Measurements from ENCODE around the gene PLXNC1.

The PLXNC1 gene

GRCh38 chr12:94135896-94136295, 12.5 kb upstream of the PLXNC1 start:
- DNase-seq = no peak

DNA sequence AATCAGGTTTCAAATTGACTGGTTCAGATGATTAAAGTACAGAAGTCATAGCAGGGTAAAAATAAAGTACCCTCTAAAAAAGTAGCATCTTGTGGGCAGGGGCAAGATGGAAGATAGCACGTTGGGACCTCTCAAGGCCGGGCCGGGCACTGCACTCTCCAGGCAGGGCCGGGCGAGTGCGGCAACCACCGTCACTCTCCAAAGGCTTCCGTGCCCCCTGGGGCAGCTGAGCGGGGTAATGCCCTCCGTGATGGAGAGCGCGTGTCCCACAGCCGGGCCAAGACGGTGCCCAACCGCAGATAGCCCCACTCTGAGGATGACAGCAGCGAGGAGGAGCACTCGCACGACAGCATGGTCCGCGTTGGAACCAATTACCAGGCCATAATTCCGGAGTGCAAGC, 8.6 kb upstream of the PLXNC1 start:
- no peak for DNase-seq

DNA sequence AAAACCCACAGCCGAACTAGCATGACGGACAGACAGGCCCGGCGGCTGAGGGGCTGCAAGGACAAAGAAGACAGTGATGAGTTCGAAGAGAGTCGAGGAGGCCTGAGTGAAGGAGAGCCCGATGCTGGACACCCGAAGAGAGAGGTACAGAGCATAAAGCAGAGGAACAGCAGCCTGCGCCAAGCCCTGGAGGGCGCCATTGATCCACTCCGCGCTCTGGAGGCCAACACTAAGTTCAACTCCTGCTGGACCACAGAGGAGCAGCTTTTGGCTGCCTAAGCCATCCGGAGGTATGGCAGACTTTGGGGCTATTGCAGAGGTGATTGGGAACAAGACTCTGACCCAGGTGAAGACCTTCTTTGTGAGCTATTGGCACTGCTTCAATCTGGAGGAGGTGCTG, 7.8 kb upstream of the PLXNC1 start:
- DNase-seq = no peak

GRCh38 chr12:94141004-94141764, 7.2 kb upstream of the PLXNC1 start:
- no peak for DNase-seq

DNA sequence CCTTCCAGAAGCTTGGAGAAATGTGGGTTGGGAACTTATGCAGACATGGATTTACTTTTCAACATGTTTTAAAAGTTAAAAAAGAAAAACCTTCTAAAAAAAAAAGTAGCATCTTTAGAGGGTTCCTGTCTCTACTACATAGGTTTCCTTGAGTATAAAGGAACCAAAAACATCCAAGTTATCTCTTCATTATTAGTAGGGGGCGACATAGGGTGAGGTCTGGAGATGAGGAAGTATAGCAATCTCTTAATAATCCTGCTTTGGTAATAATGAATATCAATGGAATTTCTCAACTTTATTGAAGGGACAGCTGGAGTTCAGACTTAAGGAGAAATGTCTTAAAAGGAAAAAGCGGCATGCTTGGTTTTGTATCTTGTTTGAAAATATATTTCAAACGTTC, 6.5 kb upstream of the PLXNC1 start:
- DNase-seq = no peak

GRCh38 chr12:94143438-94143837, 4.9 kb upstream of the PLXNC1 start:
- no peak for DNase-seq

- DNase-seq = no peak
Measured at GRCh38 chr12:94143951-94144350, 4.4 kb upstream of the PLXNC1 start.

DNA sequence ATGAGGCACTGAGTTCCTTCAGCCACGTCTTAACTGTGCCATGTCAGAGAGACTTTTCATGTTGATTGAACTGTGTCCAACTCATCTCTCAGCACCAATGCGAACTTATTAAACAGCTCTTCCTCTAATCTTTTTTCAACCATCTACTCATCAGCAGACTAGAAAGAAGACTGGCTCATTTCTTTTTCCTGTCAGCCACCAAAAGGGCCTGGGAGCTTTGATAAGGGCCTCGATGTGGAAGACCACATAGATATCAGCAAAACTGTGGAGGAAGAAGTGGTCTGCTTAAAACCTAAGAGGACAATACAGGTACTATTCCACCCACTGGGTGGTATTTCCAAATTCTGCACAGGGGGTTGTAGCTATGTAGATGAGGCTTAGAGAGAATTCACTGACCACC, 3.6 kb upstream of the PLXNC1 start:
- DNase-seq = no peak

DNA sequence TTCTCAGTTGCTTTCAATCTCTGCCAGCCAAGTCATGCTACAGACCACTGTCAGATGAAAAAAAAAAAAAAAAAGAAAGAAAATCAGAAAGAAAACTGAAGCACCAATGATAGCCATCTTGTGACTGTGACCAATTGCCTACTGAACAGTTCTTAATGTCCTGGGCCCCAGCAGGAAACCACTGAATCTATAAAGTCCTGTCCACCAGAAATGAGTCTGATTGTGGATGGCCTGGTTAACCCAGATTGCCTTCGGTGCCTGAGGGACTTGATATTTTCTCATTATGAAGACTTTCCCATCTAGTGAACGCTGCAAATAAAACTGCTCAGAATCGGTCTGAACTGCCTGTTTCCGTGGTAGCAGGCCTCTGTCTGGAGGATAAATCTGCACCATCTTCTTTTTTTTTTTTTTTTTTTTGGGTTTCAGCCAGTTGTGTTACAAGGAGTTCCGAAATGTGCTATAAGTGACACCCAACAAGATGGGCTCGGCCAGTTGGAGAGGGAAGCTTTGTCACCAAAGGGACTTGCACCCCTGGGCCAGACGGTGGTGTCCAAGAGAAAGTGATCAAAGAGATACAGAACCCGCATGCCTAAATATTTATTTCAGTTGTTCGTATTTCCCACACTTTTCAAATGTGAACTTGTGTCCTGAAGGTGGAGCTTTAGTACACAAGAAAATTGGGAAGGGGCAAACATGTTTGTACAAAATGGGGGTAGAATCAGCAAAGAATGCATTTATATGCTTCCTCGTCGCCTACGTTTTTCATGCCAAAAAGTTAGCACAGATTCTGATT, 3.0 kb upstream of the PLXNC1 start:
- no peak for DNase-seq

- no peak for DNase-seq
Measured at GRCh38 chr12:94146166-94146936, 2.0 kb upstream of the PLXNC1 start.

DNA sequence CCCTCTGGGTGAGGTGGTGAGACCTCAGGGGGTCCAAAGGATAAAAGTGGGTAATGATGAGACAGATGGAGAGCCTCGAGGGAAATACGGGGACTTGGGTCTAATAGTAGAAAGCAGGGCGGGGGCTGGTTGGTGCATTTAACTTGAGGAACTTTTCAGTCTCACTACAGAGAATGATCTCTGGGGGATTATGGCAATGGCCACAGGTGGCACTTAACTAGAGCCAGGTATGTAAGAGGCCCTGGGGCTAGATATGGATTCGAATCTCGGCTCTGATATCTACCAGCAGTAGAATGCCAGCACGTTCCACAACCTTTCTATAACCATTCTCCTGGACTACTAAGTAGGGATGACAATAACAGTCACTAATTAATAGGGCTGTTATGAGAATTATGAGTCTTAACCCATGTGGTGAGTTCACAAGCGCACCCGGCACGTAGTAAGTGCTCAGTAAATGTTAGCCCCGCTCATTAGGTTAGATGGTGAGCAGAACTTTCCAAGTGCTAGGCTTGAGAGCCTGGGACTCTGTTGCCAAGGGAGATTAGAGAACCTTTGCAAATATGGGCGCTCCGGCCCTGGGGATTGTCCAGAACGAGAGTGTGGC, 888 bp upstream of the PLXNC1 start:
- no peak for DNase-seq

- DNase-seq = no peak
Measured at GRCh38 chr12:94148739-94149118, 352 bp downstream of the PLXNC1 start.

- no peak for DNase-seq
Measured at GRCh38 chr12:94149119-94149780, 873 bp downstream of the PLXNC1 start.

GRCh38 chr12:94149781-94150239, 1.4 kb downstream of the PLXNC1 start:
- DNase-seq = no peak

DNA sequence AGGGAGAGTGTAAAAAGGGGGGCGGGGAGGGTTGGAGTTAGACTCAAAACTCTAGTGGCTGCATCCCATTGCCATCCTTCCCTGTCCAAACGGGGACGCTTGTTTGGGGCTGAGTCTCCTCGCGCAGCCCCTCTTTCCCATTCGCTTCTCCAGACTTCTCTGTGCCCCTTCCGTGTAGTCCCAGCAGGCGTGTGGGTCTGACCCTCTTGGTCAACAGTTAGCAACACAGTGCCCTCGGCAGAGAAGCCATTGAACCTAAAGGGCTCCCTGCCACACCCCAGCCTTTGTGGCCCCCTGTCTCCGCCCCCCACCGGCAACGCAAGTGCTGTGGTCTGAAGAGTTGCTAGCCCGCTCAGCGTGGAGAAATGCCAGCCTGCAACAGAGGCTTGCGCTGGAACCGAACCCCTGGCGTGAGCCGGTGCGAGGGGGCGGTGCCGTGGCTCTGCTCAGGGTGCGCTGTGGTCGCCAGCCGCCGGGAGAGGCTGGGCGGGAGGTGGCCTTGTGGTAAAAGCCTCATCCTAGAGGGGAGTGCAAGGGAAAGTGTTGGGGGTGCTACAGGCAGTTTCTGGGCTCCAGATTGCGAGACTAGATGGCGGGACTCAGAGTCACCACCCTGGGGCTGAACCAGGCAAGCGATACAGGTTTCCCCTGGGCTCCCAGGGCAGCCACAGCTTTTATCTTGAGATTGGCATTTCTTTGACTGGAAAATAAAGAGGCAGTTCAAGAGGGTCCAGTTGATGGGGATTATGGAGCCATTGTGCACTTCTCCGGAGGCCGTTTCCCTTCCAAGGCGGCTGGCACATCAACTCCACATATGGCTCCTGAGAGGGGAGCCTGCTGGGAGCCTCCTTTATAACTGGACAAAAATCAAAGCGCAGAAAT, 2.1 kb downstream of the PLXNC1 start:
- DNase-seq = no peak

DNA sequence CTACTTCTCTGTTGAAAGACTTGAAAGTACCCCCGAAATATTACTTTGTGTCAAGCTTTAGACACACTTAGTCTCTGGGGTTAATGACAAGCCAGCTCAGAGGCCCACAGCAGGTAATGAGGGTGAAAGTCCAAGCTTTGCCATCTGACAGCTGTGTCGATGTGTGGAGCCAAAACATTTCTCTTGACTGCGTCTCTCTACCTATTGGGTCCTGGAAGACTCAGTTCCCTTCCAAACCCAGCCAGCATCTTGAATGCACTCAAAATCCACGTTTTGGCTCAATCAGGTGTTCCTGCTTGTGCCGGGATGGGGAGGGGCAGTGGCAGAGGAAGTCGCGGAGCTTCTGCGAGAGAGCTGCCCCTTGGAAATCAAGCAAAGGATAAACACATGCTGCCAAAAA, 3.2 kb downstream of the PLXNC1 start:
- no peak for DNase-seq

DNA sequence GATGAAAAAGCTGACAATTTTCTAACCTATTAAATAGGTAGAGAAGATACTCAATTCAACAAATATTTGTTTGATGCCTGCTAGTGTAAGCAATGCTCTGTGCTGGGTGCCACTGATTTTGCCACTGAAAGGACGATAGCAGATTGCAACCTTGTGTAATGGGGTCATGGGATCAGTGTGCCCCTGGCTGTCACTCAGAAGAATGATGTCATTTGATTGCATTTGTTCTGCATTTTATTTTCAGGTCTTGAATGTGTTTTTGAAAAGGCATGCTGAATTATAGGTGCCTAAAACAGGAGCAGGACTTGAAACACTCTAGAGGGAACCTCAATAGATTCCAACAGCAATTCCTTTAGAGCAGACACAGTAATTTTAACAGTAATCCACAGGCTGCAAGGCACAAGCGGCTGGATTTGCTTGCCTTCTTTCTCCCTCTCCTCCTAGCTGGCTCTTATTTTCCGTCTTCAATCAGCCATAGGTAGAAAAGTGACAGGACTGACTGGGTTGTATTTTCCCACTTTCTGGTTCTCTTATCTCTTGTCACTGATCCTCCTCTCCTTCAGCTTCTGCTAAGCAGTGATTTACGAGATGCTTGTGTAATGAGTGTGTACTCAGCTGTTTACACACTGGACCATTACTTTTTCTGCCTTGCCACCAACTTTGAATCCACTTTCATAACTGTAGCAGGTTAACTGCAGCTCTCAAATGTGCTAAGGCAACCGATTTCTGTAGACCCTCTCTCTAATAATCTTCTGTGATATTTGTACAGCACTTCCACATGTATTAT, 4.1 kb downstream of the PLXNC1 start:
- no peak for DNase-seq

DNA sequence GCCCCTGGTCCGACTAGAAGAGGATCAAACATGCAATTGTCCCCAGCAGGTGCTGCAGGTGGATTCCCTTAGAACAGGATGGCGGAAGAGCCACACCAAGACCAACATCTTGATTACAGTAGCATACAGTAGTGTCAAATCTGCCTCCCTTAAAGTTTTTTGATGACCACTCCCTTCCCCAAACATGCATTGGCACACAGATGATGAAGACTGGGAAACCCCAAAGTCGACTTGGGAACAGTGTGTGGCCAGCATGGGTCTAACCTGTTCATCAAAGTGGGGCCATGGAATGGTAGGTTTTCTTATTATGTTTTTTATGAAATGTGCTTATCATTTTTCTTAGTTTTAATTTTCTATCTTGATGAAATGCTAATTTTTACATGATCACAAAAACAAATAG, 8.8 kb downstream of the PLXNC1 start:
- DNase-seq = no peak

DNA sequence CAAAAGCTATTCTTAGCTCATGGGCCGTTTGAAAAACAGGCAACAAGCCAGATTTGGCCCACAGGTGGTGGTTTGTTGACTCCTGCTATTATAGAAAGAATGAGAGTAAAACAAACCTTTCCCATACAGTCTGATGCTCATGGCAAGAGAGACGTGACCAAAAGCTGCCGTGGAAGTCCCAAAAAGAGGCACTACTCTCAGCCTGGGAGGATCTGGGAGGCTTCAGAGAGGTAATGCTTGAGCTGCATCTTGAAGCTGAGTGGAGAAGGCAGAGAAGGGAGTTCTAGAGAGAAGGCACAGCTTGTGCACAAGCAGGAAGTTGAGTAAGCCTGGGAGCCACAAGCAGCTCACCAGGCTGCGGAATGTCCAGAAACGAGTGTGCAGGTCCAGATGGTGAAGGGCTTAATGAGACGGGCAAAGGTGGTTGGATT, 9.6 kb downstream of the PLXNC1 start:
- no peak for DNase-seq

- no peak for DNase-seq
Measured at GRCh38 chr12:94158666-94159065, 10.3 kb downstream of the PLXNC1 start.

DNA sequence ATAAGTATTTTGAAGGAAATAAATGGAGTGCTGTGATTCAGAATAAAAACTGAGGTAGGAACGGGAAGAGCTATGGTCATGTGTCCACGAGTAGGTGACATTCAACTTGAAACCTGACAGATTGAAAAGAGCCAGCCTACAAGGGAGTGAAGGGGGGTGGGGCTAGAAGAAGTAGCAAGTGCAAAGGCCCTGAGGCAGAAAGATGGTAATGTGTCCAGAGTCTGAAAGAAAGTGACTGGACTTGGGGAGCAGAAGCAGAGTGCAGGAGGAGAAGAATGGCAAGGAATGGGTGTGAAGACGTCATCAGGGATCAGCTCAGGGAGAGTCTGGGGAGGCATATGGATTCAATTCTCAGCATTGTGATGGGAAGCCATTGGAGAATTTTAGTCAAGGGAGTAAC, 13.7 kb downstream of the PLXNC1 start:
- no peak for DNase-seq

Measured in NCI-H1436 (cell line).